Sciatic nerve (tissue), 2 donors: ENCODE measurements around the gene CISD3. TPM values are rescaled to one million over a fixed set of nuclear protein-coding genes. Genes with fewer than 3 reads are reported as not detected.
A peak's percentile ranks its signal among the peaks of the same experiment; 100 is the strongest.

ENCODE experiments used
- ATAC-seq: fragments of 200-7000 bp; cut with Tn5 transposase; one replicate; pipeline ENCODE4 v1.9.1; 2020; ENCODE audit warnings: mild to moderate bottlenecking, moderate library complexity
- DNase-seq: peaks from one replicate; pipeline ENCODE4 v3.0.0-alpha.2; 2020; ENCODE audit warnings: low spot score
- intact Hi-C: fragments of 100-400 bp; cut with DNase I; formaldehyde crosslinking; loops from one replicate; pipeline ENCODE4 v1.14.2; 2022
- total RNA-seq: library from RNA; stranded (reverse); fragmentation: NEBNext Ultra II Directional; extraction: Animal tissue kit (Norgen Biotek cat#: 25700); gene quantifications from one replicate; pipeline ENCODE4 v1.2.1, GENCODE V29; 2021
- donor health status: DM: no; HTN: no; CAD: no.
- donor health status: DM: no; HTN: no; CAD: no.

The CISD3 gene
- 17.3 TPM for total RNA-seq

- intact Hi-C loops = loop anchor here (5.0 kb wide), 1 partner anchor 53 kb away; no protein-coding TSS in a partner anchor
- DNase-seq = peak; percentile 91
- peak; percentile 83 for ATAC-seq
These were observed at the start of gene CISD3 for GRCh38 chr17:38729886-38730525. CISD3 (plus strand) TSS chr17:38730341; CDS start chr17:38730359, 18 bp downstream.

- DNase-seq (no peak), ATAC-seq (no peak)
- intact Hi-C loops = no loop called here
These were observed 49.0 kb upstream of the CISD3 start for GRCh38 chr17:38681096-38681495.

- DNase-seq (no peak), ATAC-seq (peak; percentile 65)
- intact Hi-C loops = no loop called here
These were observed 44.6 kb upstream of the CISD3 start for GRCh38 chr17:38685491-38685890.

GRCh38 chr17:38687286-38687685 lies 42.9 kb upstream of the CISD3 start:
- DNase-seq (no peak), ATAC-seq (no peak)
- intact Hi-C loops = no loop called here

GRCh38 chr17:38690386-38690785 lies 39.8 kb upstream of the CISD3 start:
- ATAC-seq (no peak), DNase-seq (no peak)
- intact Hi-C loops = no loop called here

GRCh38 chr17:38691154-38691553 lies 39.0 kb upstream of the CISD3 start:
- intact Hi-C loops = no loop called here
- DNase-seq (no peak), ATAC-seq (no peak)

- intact Hi-C loops = no loop called here
- DNase-seq = peak; percentile 93
These were observed 36.3 kb upstream of the CISD3 start for GRCh38 chr17:38693700-38694329.

GRCh38 chr17:38697061-38697820 lies 32.9 kb upstream of the CISD3 start:
- intact Hi-C loops = no loop called here
- ATAC-seq (no peak), DNase-seq (no peak)

More at GRCh38 chr17:38693700-38694329, 36.3 kb upstream of the CISD3 start:
- ATAC-seq = peak; percentile 98

- intact Hi-C loops = no loop called here
- ATAC-seq (no peak), DNase-seq (no peak)
These were observed 31.4 kb upstream of the CISD3 start for GRCh38 chr17:38698760-38699159.

GRCh38 chr17:38701504-38702165 lies 28.5 kb upstream of the CISD3 start:
- peak; percentile 0 for ATAC-seq
- intact Hi-C loops = no loop called here
- DNase-seq = peak; percentile 75

GRCh38 chr17:38702166-38702915 lies 27.8 kb upstream of the CISD3 start:
- ATAC-seq (peak; percentile 78), DNase-seq (peak; percentile 91)
- intact Hi-C loops = no loop called here

GRCh38 chr17:38702916-38703741 lies 27.0 kb upstream of the CISD3 start:
- DNase-seq = no peak
- ATAC-seq = no peak
- intact Hi-C loops = no loop called here

- DNase-seq (peak; percentile 83), ATAC-seq (peak; percentile 60)
- intact Hi-C loops = no loop called here
These were observed 26.2 kb upstream of the CISD3 start for GRCh38 chr17:38703742-38704605.

GRCh38 chr17:38704606-38705522 lies 25.3 kb upstream of the CISD3 start, which contains the start of gene MLLT6:
MLLT6 (plus strand) TSS chr17:38705273; CDS start chr17:38705633, 360 bp downstream.
- DNase-seq = peak; percentile 88
- intact Hi-C loops = no loop called here

GRCh38 chr17:38705523-38705802 lies 24.7 kb upstream of the CISD3 start:
- ATAC-seq = no peak
- intact Hi-C loops = no loop called here
- DNase-seq = no peak

More at GRCh38 chr17:38704606-38705522, 25.3 kb upstream of the CISD3 start, which contains the start of gene MLLT6:
- peak; percentile 69 for ATAC-seq
